ENCODE results near the gene BARHL1.

Gene BARHL1

GRCh38 chr9:132592451-132592850 is 10.0 kb downstream of the BARHL1 start:
- DNase-seq (ENCODE audit: low read depth): no peak
- H3K4me3 ChIP-seq (ENCODE audit: low read depth, low read length): no peak overlapping the region
- in situ Hi-C loops (cut with HindIII; ENCODE audit: low sequenced_read_pairs): no loop called here
- TF ChIP-seq CTCF (IDR thresholded peaks at IDR 0.05; ENCODE audit: low read depth, low read length, missing control alignments): no peak

GRCh38 chr9:132594412-132594811 is 12.0 kb downstream of the BARHL1 start:
- TF ChIP-seq CTCF (IDR thresholded peaks at IDR 0.05; ENCODE audit: low read depth, low read length, missing control alignments): no peak
- DNase-seq (ENCODE audit: low read depth): no peak
- in situ Hi-C loops (cut with HindIII; ENCODE audit: low sequenced_read_pairs): no loop called here
- H3K4me3 ChIP-seq (ENCODE audit: low read depth, low read length): no peak overlapping the region

- no peak for TF ChIP-seq CTCF (IDR thresholded peaks at IDR 0.05; ENCODE audit: low read depth, low read length, missing control alignments)
- in situ Hi-C loops (cut with HindIII; ENCODE audit: low sequenced_read_pairs): no loop called here
- DNase-seq (ENCODE audit: low read depth): no peak
- H3K4me3 ChIP-seq (ENCODE audit: low read depth, low read length): no peak overlapping the region
These were observed 12.9 kb downstream of the BARHL1 start for GRCh38 chr9:132595319-132595718.

GRCh38 chr9:132596200-132596599 is 13.8 kb downstream of the BARHL1 start:
- DNase-seq (ENCODE audit: low read depth): no peak
- H3K4me3 ChIP-seq (ENCODE audit: low read depth, low read length): no peak overlapping the region
- in situ Hi-C loops (cut with HindIII; ENCODE audit: low sequenced_read_pairs): no loop called here
- TF ChIP-seq CTCF (IDR thresholded peaks at IDR 0.05; ENCODE audit: low read depth, low read length, missing control alignments): no peak

DNA sequence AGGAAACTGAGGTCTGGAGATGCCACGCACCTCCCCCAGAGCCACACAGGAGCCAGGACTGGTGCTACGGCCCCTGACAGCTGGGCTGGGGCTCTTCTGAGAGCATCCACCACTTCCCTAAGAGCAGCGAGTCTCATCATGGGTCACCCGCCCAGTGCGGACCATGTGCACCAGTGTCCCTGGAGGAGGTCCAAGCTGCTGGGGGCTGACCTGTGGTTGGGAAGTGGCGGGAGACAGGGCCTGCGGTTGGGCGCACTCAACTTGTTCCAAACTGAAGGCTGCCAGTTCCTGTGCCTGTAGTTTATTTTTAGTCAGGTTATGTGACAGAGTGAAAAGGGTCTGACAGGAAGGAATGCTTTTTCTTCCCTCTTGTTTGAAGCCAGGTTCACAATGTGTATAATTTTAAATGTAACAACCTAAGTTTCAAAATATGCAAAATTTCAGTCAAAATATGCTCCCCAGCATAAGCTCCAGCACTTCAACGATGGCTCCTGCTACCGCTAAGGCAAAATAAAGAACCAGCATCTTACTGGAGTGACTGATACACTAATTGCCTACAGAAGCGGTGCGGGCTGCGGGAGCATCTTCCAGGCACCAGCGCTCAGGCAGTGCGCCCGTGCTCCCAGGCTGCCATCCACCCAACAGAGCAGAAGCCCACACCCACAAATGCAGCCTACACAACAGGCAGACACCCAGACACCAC is 14.8 kb downstream of the BARHL1 start:
- in situ Hi-C loops (cut with HindIII; ENCODE audit: low sequenced_read_pairs): no loop called here
- DNase-seq (ENCODE audit: low read depth): peak; percentile 29
- TF ChIP-seq CTCF (IDR thresholded peaks at IDR 0.05; ENCODE audit: low read depth, low read length, missing control alignments): no peak
- H3K4me3 ChIP-seq (ENCODE audit: low read depth, low read length): no peak overlapping the region

DNA sequence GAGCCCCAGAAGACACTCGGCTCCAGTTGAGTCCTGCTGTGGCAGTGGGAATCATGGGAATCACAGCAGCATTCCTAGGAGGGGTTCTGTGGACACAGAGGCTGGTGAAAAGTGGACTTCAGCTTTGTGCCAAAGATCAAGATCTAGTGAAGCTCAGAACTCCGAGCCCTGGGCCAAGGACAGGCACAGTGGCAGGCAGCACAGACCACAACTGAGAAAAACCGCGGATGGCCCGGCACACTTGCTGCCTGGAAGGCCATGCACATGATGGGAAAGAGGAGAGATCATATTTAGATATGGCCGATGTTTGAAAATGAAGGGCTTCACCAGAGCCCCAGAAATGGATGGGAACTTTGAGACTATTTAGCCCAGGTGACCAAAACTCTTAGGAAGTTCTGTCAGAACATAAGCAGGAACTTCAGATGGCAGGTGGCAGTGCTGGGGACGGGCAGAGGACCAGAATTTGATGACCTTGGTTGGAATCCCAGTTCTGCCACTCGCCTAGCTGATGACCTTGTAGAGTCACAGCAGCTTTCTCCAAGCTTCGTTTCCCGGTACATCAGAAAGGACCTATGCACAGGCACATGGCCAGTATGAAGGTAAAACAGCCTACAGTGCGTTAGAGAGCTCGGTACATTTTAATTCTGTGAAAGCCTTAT is 18.0 kb downstream of the BARHL1 start:
- TF ChIP-seq CTCF (IDR thresholded peaks at IDR 0.05; ENCODE audit: low read depth, low read length, missing control alignments): no peak
- no peak for DNase-seq (ENCODE audit: low read depth)
- H3K4me3 ChIP-seq (ENCODE audit: low read depth, low read length): no peak overlapping the region
- in situ Hi-C loops (cut with HindIII; ENCODE audit: low sequenced_read_pairs): no loop called here

Data from astrocyte of the cerebellum (primary cell).